Tibial nerve (tissue), 4 donors: Measurements from ENCODE around the gene PCDH12. TPM values are rescaled to one million over a fixed set of nuclear protein-coding genes. Genes with fewer than 3 reads are reported as not detected.

Experiments used
- DNase-seq, 2 donors: peaks; one replicate each; pipeline ENCODE4 v3.0.0-alpha.2; 2019; ENCODE audit warnings: low spot score in 2 of 2
- H3K27ac ChIP-seq, 4 donors: fragments of 200-600 bp; sonication (generic) in 3 of 4; one replicate each; pipeline ENCODE4 v1.5.1; 2017 to 2019; ENCODE audit warnings: mild to moderate bottlenecking in 1 of 4
- H3K27me3 ChIP-seq, 2 donors: fragments of 200-600 bp; sonication (generic) in 1 of 2; one replicate each; pipeline versions ENCODE4 v1.5.1 to v1.6.0; 2017 to 2019
- H3K36me3 ChIP-seq, 3 donors: fragments of 200-600 bp; sonication (generic); one replicate each; pipeline ENCODE4 v1.5.1; 2018 to 2019
- H3K4me1 ChIP-seq, 4 donors: fragments of 200-600 bp; sonication (generic) in 3 of 4; one replicate each; pipeline ENCODE4 v1.5.1; 2017 to 2019
- H3K4me3 ChIP-seq, 4 donors: fragments of 200-600 bp; sonication (generic) in 3 of 4; one replicate each; pipeline ENCODE4 v1.5.1; 2017 to 2019; ENCODE audit warnings: mild to moderate bottlenecking in 1 of 4, moderate library complexity in 1 of 4
- H3K9me3 ChIP-seq, 4 donors: fragments of 200-600 bp; sonication (generic) in 3 of 4; one replicate each; pipeline ENCODE4 v1.5.1; 2017 to 2019
- CTCF ChIP-seq, 5 experiments: fragments of 200-600 bp in 3 of 5; fragments of 450-650 bp in 2 of 5; sonication (generic) in 3 of 5; IDR thresholded peaks; one replicate each; pipeline ENCODE4 v1.5.1; 2016 to 2019; ENCODE audit warnings: antibody characterized with exemption in 5 of 5, mild to moderate bottlenecking in 3 of 5, moderate library complexity in 2 of 5
- EP300 ChIP-seq, 2 donors: sonication (generic); formaldehyde crosslinking; IDR thresholded peaks; one replicate each; pipeline ENCODE4 v1.6.1; 2017; ENCODE audit warnings: antibody characterized with exemption in 2 of 2, mild to moderate bottlenecking in 1 of 2
- POLR2A ChIP-seq, 2 donors: fragments of 450-650 bp; IDR thresholded peaks; one replicate each; pipeline ENCODE4 v1.6.1; 2017; ENCODE audit warnings: antibody characterized with exemption in 2 of 2, mild to moderate bottlenecking in 2 of 2, moderate library complexity in 2 of 2
- WGBS, 2 donors: methylation state at CpG; one replicate each; pipeline ENCODE4 v1.1.5; 2018; 5-methylcytosine and 5-hydroxymethylcytosine counted together
- total RNA-seq, 4 donors: library from RNA; depleted of rRNA; stranded (reverse); fragments of >200 nt; gene quantifications; one replicate each; pipeline ENCODE4 v1.1.0, GENCODE V29; 2016

Gene PCDH12
- total RNA-seq, 4 donors from 2014 or later = 1.0 to 4.5 (median 2.6) TPM

- WGBS, 2 donors = 77 to 89% methylated on average over 7 of the region's 7 CpGs
Observed at GRCh38 chr5:141933151-141933550, 24.9 kb downstream of the PCDH12 start.

GRCh38 chr5:141931694-141932093 lies 26.3 kb downstream of the PCDH12 start:
- TF ChIP-seq POLR2A (IDR thresholded peaks at IDR 0.05) (no peak), CTCF (IDR thresholded peaks at IDR 0.05) (no peak), EP300 (IDR thresholded peaks at IDR 0.05) (no peak)
- Histone ChIP-seq H3K27ac (no peak overlapping the region), H3K36me3 (peaks cover 3 to 99% (median 33%) of the 10 kb centered on the region in 3 donors)

More at GRCh38 chr5:141933151-141933550, 24.9 kb downstream of the PCDH12 start:
- no peaks in the 10 kb centered on the region for H3K9me3 ChIP-seq
- no peak for DNase-seq
- peaks cover 3 to 99% (median 36%) of the 10 kb centered on the region in 3 donors for H3K36me3 ChIP-seq
- TF ChIP-seq CTCF (IDR thresholded peaks at IDR 0.05) = no peak
- no peak for TF ChIP-seq EP300 (IDR thresholded peaks at IDR 0.05)
- TF ChIP-seq POLR2A (IDR thresholded peaks at IDR 0.05) = no peak
- no peak overlapping the region for H3K27ac ChIP-seq
- H3K4me1 ChIP-seq = peaks cover 0 to under 1% (median 0%) of the 10 kb centered on the region in 4 donors
- no peak overlapping the region for H3K4me3 ChIP-seq
- no peaks in the 10 kb centered on the region for H3K27me3 ChIP-seq

GRCh38 chr5:141929398-141930058 lies 28.5 kb downstream of the PCDH12 start:
- peaks cover 0 to 32% (median 3%) of the 10 kb centered on the region in 4 donors for H3K4me1 ChIP-seq
- peaks cover 3 to 96% (median 31%) of the 10 kb centered on the region in 3 donors for H3K36me3 ChIP-seq
- no peak overlapping the region for H3K27ac ChIP-seq
- TF ChIP-seq POLR2A (IDR thresholded peaks at IDR 0.05) = no peak
- TF ChIP-seq CTCF (IDR thresholded peaks at IDR 0.05) = no peak
- no peak for TF ChIP-seq EP300 (IDR thresholded peaks at IDR 0.05)
- no peaks in the 10 kb centered on the region for H3K27me3 ChIP-seq
- H3K9me3 ChIP-seq = no peaks in the 10 kb centered on the region
- H3K4me3 ChIP-seq = no peak overlapping the region
- no peak for DNase-seq
- 93 to 97% methylated on average over 17 to 19 of the region's 19 CpGs for WGBS, 2 donors

More at GRCh38 chr5:141931694-141932093, 26.3 kb downstream of the PCDH12 start:
- WGBS, 2 donors = 92 to 93% methylated on average over 5 of the region's 5 CpGs
- DNase-seq = no peak
- H3K27me3 ChIP-seq = no peaks in the 10 kb centered on the region
- H3K4me1 ChIP-seq = peaks cover 0 to 12% (median 0%) of the 10 kb centered on the region in 4 donors
- H3K9me3 ChIP-seq = no peaks in the 10 kb centered on the region
- no peak overlapping the region for H3K4me3 ChIP-seq

GRCh38 chr5:141928051-141928450 lies 30.0 kb downstream of the PCDH12 start:
- DNase-seq = no peak
- no peaks in the 10 kb centered on the region for H3K27me3 ChIP-seq
- 86 to 87% methylated on average over 5 to 8 of the region's 8 CpGs for WGBS, 2 donors
- peaks cover 0 to 41% (median 8%) of the 10 kb centered on the region in 4 donors for H3K4me1 ChIP-seq
- no peak overlapping the region for H3K4me3 ChIP-seq
- no peak overlapping the region for H3K27ac ChIP-seq
- peaks cover 3 to 81% (median 31%) of the 10 kb centered on the region in 3 donors for H3K36me3 ChIP-seq
- no peaks in the 10 kb centered on the region for H3K9me3 ChIP-seq
- TF ChIP-seq CTCF (IDR thresholded peaks at IDR 0.05) (no peak), EP300 (IDR thresholded peaks at IDR 0.05) (no peak), POLR2A (IDR thresholded peaks at IDR 0.05) (no peak)

GRCh38 chr5:141926434-141926833 lies 31.6 kb downstream of the PCDH12 start:
- TF ChIP-seq EP300 (IDR thresholded peaks at IDR 0.05) = no peak
- no peak for TF ChIP-seq POLR2A (IDR thresholded peaks at IDR 0.05)
- no peak for TF ChIP-seq CTCF (IDR thresholded peaks at IDR 0.05)
- H3K4me1 ChIP-seq = peaks cover 0 to 47% (median 8%) of the 10 kb centered on the region in 4 donors
- no peaks in the 10 kb centered on the region for H3K27me3 ChIP-seq
- no peak for DNase-seq
- H3K36me3 ChIP-seq = peaks cover 3 to 66% (median 24%) of the 10 kb centered on the region in 3 donors
- H3K4me3 ChIP-seq = no peak overlapping the region
- no peak overlapping the region for H3K27ac ChIP-seq
- WGBS, 2 donors = 66 to 73% methylated on average over 2 of the region's 2 CpGs
- H3K9me3 ChIP-seq = no peaks in the 10 kb centered on the region
